ENCODE data around the gene DNMT1.
"Not testable (repeated sequence)": the region's sequence is repeated elsewhere in the genome, so short reads cannot be mapped to it uniquely, and the experiment has no call there.

DNMT1 gene

GRCh38 chr19:10220695-10221094 is 25.9 kb upstream of the DNMT1 start:
- no peak for DNase-seq

- peak; percentile 67 for DNase-seq
These were observed 24.9 kb upstream of the DNMT1 start for GRCh38 chr19:10219678-10220077.

DNA sequence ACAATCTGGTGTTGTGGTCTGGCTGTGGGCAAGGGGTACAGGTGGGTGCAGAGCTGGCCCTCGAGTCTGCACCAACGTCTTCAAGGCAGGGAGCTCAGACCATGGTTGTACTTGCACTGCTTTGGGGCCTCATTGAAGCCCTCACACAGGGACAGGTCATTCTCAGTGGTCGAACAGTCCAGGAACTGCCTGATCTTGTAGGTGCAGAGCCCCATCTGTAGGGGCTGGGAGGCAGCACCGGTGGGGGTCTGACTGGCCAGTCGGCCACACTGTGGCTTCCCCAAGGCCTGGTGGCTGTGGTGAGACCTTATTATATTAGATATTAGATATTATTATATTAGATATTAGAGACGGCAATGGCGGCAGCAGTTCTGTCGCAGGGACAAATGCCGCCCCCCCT is 22.3 kb upstream of the DNMT1 start:
- DNase-seq, result no peak

- DNase-seq, result no peak
These were observed 20.0 kb upstream of the DNMT1 start for GRCh38 chr19:10214784-10215183.

DNA sequence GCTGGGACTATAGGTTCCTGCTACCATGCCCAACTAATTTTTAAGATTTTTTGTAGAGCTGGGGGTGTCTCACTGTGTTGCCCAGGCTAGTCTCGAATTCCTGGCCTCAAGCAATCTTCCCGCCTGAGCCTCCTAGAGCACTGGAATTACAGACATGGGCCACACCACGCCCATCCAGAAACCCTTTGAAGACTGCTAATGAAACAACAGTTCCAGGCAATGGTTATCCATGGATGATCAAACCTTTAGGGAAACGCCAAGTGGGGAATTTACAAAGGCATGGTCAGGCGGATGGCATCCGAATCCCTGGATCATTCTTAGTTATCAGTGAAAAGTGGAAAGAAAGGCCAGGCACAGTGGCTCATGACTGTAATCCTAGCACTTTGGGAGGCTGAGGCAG is 16.9 kb upstream of the DNMT1 start:
- no peak for DNase-seq

DNA sequence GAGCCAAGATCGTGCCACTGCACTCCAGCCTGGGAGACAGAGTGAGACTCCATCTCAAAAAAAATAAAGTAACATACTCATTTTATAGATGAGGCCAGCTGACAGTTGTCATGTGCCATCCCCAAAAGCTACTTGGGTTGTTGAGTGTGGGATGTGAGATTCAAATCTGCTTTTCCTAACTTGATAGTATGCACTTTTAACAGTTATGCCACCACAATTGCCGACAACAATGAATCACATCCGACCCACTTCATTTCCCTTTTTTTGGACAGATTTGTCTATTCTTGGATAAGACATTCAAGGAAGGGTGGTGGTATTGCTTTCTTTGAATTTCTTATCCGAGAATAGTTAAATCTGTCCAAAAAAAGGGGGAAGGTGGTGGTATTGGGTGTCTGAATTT is 16.3 kb upstream of the DNMT1 start:
- DNase-seq, result no peak

DNA sequence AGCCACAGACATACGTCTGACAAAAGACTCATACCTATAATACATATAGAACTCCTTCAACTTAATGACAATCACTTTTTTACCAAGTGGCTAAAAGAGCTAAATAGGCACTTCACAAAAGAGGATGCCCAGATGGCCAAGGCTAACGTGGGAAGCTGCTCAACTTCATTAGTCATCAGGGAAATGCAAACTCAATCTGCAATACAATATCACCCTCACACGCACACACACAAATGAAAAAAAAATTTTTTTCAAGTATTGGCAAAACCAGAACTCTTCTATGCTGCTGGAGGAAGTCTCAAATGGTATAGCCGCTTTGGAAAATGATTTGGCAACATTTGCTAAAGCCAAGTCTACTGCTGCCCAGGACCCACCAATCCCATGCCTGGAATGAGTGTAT is 14.6 kb upstream of the DNMT1 start:
- DNase-seq, result no peak

DNA sequence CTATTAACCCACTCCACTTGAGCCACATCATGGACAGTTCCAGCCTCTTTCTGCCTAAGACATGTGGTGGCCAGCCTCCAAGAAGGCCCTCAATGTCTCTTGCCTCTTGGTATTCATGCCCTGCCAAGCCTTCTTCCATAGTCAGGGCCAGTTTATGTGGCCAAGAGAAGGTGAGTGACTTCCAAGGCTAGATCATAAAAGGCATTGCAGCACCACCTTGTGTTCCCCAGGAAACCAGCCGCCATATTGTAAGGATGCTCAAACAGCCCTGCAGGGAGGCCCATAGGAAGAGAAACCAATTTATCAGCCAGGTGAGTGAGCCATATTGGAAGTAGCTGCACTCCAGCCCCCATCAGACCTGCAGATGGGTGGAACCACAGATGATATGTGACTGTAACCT is 12.3 kb upstream of the DNMT1 start:
- DNase-seq, result no peak

DNA sequence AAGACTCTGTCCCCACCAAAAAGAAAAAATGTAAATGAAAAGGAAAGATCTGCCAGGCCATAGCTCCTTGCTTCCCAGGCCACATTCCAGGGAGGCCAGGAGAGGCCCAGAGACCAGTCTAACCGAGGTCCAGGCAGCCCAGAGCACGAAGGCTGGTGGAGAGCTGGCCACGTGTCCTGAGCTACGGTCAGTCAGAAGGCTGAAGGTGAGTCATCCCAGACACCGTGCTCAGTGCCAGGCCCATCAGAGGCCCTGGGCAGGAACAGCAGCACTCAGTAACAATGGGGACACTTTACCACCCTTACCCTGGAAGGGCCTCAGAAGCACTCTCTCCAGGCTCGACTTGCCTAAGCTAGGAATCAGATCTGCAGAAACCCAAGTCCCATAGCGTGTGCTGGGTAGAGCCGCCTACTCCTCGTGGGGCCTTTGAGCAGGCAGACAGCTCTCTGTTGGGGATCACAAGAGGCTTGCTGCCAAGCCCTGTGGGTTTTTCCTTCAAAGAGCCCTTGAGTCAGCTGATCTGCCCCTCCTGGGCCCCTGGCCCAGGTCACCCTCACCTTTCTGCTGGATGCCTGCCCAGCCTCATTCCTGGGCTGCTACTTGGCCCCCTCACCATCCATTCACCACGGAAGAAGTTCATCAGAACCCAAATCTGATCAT is 11.6 kb upstream of the DNMT1 start:
- no peak for DNase-seq

DNA sequence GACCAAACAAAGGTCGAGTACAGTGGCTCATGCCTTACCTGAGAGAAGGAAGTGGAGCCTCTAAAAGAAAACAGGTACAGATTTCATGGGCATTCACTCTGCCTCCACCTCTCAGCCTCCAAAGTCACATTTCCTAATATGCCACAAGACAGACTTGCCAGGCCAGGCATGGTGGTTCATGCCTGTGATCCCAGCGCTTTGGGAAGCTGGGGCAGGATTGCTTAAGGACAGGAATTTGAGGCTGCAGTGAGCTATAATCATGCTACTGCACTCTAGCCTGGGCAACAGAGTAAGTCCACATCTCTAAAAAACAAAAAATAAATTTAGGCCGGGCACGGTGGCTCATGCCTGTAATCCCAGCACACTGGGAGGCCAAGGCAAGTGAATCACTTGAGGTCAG is 10.9 kb upstream of the DNMT1 start:
- no peak for DNase-seq

DNA sequence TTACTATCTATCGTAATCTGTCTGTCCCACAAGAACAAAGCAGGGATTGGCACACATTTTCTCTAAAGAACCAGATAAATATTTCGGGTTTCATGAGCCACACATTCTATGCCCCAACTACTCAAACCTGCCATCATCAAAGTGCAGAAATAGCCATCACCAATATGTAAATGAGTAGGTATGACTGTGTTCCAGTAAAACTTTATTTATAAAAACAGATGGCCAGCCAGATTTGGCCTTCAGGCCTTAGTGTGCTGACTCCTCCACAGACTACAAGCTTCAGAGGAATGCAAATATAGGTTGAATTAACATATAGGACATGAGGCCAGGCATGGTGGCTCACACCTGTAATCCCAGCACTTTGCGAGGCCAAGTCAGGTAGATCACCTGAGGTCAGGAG is 8.9 kb upstream of the DNMT1 start:
- no peak for DNase-seq

DNA sequence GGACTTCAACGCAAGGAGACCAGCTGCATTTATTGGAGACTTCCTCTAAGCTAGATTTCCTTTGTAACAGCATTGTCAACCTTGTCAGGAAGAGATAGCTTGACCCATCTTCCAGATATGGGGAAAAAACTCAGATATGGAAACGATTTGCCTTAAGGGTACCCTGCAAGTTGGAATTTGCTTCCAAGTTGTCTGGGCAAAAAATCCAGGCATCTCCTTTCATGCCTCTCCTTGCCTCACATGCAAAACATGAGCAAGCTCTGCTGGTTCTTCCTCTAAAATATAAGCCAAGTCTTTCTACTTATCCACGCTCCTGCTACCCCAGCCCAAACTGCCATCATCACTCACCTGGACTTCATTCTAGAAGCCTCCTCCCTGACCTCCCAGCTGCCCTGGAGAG is 6.4 kb upstream of the DNMT1 start:
- DNase-seq, result no peak

- not testable (repeated sequence) for DNase-seq
These were observed 5.3 kb upstream of the DNMT1 start for GRCh38 chr19:10200101-10200500.

DNA sequence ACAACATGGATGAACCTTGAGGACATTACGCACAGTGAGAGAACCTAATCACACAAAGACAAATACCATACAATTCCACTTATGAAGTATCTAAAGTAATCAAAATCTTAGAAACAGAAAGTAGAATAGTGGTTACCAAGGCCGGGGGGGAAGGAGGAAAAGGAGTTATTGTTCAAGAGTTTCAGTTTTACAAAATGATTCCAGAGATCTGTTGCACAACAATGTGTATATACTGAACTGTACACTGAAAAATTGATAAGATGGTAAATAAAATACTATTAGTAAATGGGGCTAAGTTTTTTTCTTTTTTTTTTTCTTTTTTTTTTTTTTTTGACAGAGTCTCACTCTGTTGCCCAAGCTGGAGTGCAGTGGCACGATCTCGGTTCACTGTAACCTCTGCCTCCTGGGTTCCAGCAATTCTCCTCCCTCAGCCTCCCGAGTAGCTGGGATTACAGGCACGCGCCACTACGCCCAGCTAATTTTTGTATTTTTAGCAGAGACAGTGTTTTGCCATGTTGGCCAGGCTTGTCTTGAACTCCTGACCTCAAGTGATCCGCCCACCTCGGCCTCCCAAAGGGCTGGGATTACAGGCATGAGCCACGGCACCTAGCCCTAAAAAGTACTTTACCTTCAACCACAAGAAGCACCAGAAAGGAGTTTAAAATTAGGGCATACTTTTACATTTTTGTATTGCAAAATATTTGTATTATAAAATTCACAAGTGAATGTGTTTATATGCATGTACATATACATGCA is 4.3 kb upstream of the DNMT1 start:
- not testable (repeated sequence) for DNase-seq

DNA sequence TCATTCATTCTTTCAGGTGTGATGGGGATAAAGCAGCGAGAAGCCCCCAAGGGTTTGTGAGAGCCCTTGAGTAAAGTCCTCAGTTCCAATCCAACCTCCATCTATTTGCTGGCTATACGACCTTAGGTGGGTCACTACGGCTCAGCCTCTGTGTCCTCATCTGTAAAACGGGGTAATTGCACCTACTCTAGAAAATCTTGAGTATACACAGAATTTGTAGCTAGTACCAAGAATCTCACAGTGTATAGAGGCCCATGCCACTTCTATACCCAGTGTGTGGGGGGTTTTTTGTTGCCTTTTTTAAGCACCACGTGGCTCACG is 406 bp upstream of the DNMT1 start:
- no peak for DNase-seq

DNA sequence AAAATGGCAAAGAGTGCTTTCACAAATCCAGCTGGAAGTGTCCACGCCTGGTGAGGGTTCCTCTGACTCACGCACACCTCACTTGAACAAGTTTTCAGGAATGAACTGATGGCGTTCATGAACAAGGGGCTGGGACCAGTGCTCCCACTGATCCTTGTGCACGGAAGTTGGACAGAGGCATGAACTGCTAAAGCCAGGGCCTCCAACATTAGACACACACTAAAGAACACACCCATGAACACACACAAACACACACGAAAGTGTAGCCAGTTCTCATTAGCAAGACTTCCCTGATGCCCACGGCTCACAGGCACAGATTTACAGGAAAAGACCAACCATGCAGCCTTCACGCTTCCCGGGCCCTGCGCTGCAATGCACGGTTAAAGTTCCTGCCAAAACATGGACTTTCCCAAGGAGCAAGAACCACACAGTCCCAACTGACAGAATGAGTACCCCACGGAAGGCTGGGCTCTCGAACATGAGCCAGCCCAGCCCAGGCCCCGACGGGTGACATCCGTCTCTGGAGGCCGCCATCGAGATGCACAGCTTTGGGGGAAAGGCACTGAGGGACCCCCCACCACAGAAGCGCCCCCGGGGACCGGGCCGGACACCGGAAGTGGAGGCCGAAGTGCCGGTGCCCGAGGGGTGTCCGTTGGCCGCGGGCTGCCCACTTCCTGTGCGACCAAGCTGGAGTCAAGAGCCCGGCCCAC is 808 bp downstream of the DNMT1 start:
- peak; percentile 35 for DNase-seq

- no peak for DNase-seq
These were observed 1.8 kb downstream of the DNMT1 start for GRCh38 chr19:10192922-10193321.

GRCh38 chr19:10191347-10191746 is 3.4 kb downstream of the DNMT1 start:
- DNase-seq, result no peak

- DNase-seq, result peak; percentile 85
These were observed 4.7 kb downstream of the DNMT1 start for GRCh38 chr19:10190026-10190425.

DNA sequence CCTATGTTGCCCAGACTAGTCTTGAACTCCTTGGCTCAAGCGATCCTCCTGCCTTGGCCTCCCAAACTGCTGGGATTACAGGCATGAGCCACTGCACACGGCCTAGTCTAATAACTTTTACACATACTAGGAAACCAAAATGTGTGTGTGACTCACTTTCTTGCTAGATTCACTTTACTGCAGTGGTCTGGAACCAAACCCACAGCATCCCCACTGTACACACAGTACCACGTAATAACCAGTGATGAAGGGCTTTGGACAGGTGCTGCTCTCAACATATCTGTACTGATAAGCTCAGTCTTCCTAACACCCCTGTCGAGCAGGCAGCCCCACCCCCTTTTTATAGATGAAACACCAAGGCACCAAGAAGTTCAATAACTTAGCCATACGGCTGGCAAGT is 5.1 kb downstream of the DNMT1 start:
- DNase-seq, result peak; percentile 59

- DNase-seq, result no peak
These were observed 7.4 kb downstream of the DNMT1 start for GRCh38 chr19:10187315-10187714.

- no peak for DNase-seq
These were observed 10.1 kb downstream of the DNMT1 start for GRCh38 chr19:10184636-10185035.

GRCh38 chr19:10183926-10184325 is 10.8 kb downstream of the DNMT1 start:
- DNase-seq, result no peak

DNA sequence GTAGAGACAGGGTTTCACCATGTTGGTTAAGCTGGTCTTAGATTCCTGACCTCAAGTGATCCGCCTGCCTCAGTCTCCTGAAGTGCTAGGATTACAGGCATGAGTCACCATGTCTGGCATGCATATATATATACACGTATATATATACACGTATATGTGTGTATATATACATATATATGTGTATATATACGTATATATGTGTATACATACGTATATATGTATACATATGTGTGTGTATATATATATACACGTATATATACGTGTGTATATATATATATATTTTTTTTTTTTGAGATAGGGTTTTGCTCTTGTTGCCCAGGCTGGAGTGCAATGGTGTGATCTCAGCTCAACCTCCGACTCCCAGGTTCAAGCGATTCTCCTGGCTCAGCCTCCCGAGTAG is 11.9 kb downstream of the DNMT1 start:
- no peak for DNase-seq

Data from NCI-H82 (cell line).